ENCODE results near the gene TECPR1.

The TECPR1 gene

DNA sequence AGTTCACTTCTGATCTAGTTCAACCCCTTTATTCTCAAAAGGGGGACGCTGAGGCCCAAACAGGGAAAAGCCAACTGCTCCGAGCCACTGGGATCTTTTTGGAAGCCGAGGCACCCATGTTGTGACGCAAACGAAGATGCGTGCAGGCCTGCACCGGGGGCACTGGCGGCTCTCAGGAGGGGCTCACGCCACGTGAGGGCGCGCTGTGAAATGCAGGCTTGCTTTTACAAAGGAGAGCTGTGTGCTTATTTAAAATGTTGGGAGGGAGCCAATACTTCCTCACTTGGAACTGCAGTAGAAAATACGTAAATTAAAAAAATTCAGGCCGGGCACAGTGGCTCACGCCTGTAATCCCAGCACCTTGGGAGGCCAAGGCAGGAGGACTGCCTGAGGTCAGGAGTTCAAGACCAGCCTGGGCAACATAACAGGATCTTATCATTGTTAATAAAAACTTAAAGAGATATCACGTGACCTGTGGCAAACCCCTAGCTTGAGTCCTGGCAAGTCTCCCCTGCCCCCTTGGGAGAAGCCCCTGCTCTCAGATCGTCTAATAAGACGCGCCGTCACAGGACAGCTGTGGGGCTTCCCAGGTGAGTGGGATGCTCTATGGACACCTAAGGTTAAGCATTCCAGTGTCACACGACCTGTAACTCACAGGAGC is 45.7 kb upstream of the TECPR1 start:
- no peaks in the 10 kb centered on the region for H4K20me1 ChIP-seq (ENCODE audit: control insufficient read depth, insufficient read depth, low read depth, low read length)
- no peak overlapping the region for H3K27ac ChIP-seq (ENCODE audit: low read depth, low read length)

DNA sequence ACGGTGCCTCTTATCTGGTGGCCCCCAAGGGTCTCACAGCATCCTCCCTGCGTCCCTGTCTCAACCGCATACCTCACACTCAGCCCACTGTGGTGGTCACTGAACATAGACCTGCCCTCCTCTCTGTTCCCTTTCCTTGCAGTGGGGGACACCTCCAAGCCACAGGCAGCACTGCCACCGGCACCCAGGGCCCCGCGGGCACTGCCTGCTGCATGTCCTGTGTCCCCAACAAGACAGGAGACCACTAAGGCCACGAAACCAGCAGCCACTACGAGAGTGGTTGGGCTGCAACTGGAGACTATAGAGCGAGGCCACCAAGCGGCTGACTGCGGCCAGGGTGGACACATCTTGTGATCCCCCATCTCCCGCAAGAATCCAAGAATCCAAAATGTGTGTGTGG is 44.8 kb upstream of the TECPR1 start:
- Histone ChIP-seq H3K27ac (ENCODE audit: low read depth, low read length) (no peak overlapping the region), H3K9me2 (replicated peaks; ENCODE audit: control insufficient read depth, low read length) (no peaks in the 10 kb centered on the region), H3K4me2 (ENCODE audit: low read length) (no peak overlapping the region), H3K27me3 (ENCODE audit: control insufficient read depth, low read length) (no peaks in the 10 kb centered on the region), H3K9me3 (ENCODE audit: control insufficient read depth, insufficient read depth, low read length) (no peaks in the 10 kb centered on the region), H3K4me1 (ENCODE audit: control insufficient read depth, low read length) (peaks cover 15% of the 10 kb centered on the region), H3K4me3 (ENCODE audit: low read length) (no peak overlapping the region), H3K36me3 (ENCODE audit: control insufficient read depth, low read length) (0 out of 2 replicates have a peak, but pooled peaks cover 3% of the 10 kb centered on the region), H3K79me2 (ENCODE audit: control insufficient read depth, low read length) (no peaks in the 10 kb centered on the region), H4K20me1 (ENCODE audit: control insufficient read depth, insufficient read depth, low read depth, low read length) (no peaks in the 10 kb centered on the region), H3F3A (ENCODE audit: control insufficient read depth, insufficient read depth) (no peaks in the 10 kb centered on the region)
- no peak for TF ChIP-seq EZH2phosphoT487 (IDR thresholded peaks at IDR 0.05; ENCODE audit: borderline replicate concordance, low read length)
- TF ChIP-seq, protein P1, sequence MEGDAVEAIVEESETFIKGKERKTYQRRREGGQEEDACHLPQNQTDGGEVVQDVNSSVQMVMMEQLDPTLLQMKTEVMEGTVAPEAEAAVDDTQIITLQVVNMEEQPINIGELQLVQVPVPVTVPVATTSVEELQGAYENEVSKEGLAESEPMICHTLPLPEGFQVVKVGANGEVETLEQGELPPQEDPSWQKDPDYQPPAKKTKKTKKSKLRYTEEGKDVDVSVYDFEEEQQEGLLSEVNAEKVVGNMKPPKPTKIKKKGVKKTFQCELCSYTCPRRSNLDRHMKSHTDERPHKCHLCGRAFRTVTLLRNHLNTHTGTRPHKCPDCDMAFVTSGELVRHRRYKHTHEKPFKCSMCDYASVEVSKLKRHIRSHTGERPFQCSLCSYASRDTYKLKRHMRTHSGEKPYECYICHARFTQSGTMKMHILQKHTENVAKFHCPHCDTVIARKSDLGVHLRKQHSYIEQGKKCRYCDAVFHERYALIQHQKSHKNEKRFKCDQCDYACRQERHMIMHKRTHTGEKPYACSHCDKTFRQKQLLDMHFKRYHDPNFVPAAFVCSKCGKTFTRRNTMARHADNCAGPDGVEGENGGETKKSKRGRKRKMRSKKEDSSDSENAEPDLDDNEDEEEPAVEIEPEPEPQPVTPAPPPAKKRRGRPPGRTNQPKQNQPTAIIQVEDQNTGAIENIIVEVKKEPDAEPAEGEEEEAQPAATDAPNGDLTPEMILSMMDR (IDR thresholded peaks at IDR 0.05; ENCODE audit: low read depth, low read length, poor library complexity, severe bottlenecking): no peak

More for the DNA sequence above, 45.7 kb upstream of the TECPR1 start:
- Histone ChIP-seq H3K9me2 (replicated peaks; ENCODE audit: control insufficient read depth, low read length) (no peaks in the 10 kb centered on the region), H3K4me2 (ENCODE audit: low read length) (no peak overlapping the region), H3K4me1 (ENCODE audit: control insufficient read depth, low read length) (peaks cover 15% of the 10 kb centered on the region), H3K9me3 (ENCODE audit: control insufficient read depth, insufficient read depth, low read length) (no peaks in the 10 kb centered on the region), H3K79me2 (ENCODE audit: control insufficient read depth, low read length) (no peaks in the 10 kb centered on the region), H3K27me3 (ENCODE audit: control insufficient read depth, low read length) (no peaks in the 10 kb centered on the region), H3K4me3 (ENCODE audit: low read length) (no peak overlapping the region), H3F3A (ENCODE audit: control insufficient read depth, insufficient read depth) (no peaks in the 10 kb centered on the region), H3K36me3 (ENCODE audit: control insufficient read depth, low read length) (no peaks in the 10 kb centered on the region)
- TF ChIP-seq, protein P1 (IDR thresholded peaks at IDR 0.05; ENCODE audit: low read depth, low read length, poor library complexity, severe bottlenecking): no peak

DNA sequence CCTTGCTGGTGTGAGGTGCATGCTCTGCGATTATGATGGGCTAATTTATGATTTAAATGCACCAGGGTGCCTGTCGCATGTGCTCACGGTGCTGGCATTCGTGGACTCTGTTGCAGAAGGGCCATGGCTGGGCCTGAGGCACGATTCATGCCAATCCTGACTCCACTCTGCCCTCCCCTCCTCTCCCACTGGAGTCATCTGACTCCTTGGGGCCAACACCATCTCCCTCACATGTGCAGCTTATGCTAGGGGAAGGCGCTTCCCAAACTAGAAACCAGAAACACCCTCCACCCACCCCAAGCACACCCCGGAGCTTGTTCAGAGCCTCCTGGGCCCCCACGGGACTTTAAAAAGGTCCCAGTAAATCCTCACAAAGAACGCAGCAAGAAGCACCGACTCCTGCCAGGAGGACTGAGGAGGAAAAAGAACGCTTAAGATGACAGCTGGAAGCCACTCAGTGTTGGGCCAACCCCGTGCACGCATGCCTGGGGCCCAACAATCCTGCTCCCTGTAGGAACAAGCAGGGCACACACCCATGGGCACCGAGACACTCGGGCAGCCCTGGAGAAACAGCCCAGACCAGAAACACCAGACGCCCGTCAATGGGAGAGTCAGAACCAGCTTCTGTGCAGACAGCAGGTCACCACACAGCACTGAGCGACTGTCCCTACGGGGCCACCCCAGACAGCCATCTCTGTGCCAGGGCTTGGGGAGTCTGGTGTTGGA is 43.6 kb upstream of the TECPR1 start:
- peaks cover 15% of the 10 kb centered on the region for H3K4me1 ChIP-seq (ENCODE audit: control insufficient read depth, low read length)
- H3F3A ChIP-seq (ENCODE audit: control insufficient read depth, insufficient read depth): no peaks in the 10 kb centered on the region
- no peaks in the 10 kb centered on the region for H3K27me3 ChIP-seq (ENCODE audit: control insufficient read depth, low read length)
- H3K36me3 ChIP-seq (ENCODE audit: control insufficient read depth, low read length): 0 out of 2 replicates have a peak, but pooled peaks cover 3% of the 10 kb centered on the region
- no peaks in the 10 kb centered on the region for H3K79me2 ChIP-seq (ENCODE audit: control insufficient read depth, low read length)
- no peaks in the 10 kb centered on the region for H3K9me3 ChIP-seq (ENCODE audit: control insufficient read depth, insufficient read depth, low read length)
- TF ChIP-seq, protein P1 (IDR thresholded peaks at IDR 0.05; ENCODE audit: low read depth, low read length, poor library complexity, severe bottlenecking): no peak
- TF ChIP-seq EZH2phosphoT487 (IDR thresholded peaks at IDR 0.05; ENCODE audit: borderline replicate concordance, low read length): no peak
- H4K20me1 ChIP-seq (ENCODE audit: control insufficient read depth, insufficient read depth, low read depth, low read length): no peaks in the 10 kb centered on the region
- no peak overlapping the region for H3K4me3 ChIP-seq (ENCODE audit: low read length)
- H3K4me2 ChIP-seq (ENCODE audit: low read length): no peak overlapping the region
- no peak overlapping the region for H3K27ac ChIP-seq (ENCODE audit: low read depth, low read length)
- H3K9me2 ChIP-seq (replicated peaks; ENCODE audit: control insufficient read depth, low read length): no peaks in the 10 kb centered on the region
